Measurements from ENCODE around the gene FTO.

DNA sequence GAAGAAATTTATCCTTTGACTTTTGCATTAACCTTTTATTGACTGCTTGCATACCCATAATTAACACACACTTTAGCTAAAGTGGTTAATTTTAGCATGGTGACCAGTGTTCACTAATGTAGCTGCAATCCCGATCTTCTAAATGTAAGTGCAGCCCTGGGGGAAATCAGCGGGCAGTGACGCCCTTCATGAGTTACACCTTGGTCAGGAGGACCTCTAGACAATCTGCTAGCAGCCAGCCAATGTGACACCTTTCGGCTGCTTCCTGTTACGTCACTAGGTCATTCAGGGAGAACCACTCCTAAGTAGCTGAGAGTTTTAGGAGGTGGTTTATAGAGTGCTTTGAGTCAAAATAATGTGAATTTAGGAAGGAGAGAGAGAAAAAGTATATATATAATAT, 402.1 kb downstream of the FTO start:
- TF ChIP-seq, protein P1, sequence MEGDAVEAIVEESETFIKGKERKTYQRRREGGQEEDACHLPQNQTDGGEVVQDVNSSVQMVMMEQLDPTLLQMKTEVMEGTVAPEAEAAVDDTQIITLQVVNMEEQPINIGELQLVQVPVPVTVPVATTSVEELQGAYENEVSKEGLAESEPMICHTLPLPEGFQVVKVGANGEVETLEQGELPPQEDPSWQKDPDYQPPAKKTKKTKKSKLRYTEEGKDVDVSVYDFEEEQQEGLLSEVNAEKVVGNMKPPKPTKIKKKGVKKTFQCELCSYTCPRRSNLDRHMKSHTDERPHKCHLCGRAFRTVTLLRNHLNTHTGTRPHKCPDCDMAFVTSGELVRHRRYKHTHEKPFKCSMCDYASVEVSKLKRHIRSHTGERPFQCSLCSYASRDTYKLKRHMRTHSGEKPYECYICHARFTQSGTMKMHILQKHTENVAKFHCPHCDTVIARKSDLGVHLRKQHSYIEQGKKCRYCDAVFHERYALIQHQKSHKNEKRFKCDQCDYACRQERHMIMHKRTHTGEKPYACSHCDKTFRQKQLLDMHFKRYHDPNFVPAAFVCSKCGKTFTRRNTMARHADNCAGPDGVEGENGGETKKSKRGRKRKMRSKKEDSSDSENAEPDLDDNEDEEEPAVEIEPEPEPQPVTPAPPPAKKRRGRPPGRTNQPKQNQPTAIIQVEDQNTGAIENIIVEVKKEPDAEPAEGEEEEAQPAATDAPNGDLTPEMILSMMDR (conservative IDR thresholded peaks at IDR 0.05) = no peak
- TF ChIP-seq ZFX (IDR thresholded peaks at IDR 0.05) = no peak
